Liver (tissue), 9 donors: ENCODE results near the gene ZNF165. TPM values are rescaled to one million over a fixed set of nuclear protein-coding genes. Genes with fewer than 3 reads are reported as not detected.

Experiments used
- DNase-seq: peaks from one replicate; pipeline ENCODE4 v3.0.0-alpha.2; 2017; ENCODE audit warnings: low spot score
- H3K27ac ChIP-seq, 2 donors: one replicate each; pipeline ENCODE4 v1.7.0; 2013; ENCODE audit warnings: inconsistent platforms in 2 of 2, low read length in 2 of 2, control low read depth in 1 of 2, low read depth in 1 of 2, mild to moderate bottlenecking in 1 of 2
- H3K27me3 ChIP-seq, 4 donors: one replicate each; pipeline versions ENCODE4 v1.6.1 to v1.7.0; 2013; ENCODE audit warnings: low read length in 3 of 4, inconsistent platforms in 1 of 4, mild to moderate bottlenecking in 1 of 4, moderate library complexity in 1 of 4; ENCODE audit not compliant: control insufficient read depth in 4 of 4, insufficient read depth in 4 of 4
- H3K36me3 ChIP-seq, 4 donors: one replicate each; pipeline versions ENCODE4 v1.6.1 to v1.7.0; 2013; ENCODE audit warnings: low read length in 3 of 4, mild to moderate bottlenecking in 3 of 4, low read depth in 1 of 4, moderate library complexity in 1 of 4; ENCODE audit not compliant: control insufficient read depth in 4 of 4, insufficient read depth in 3 of 4
- H3K4me1 ChIP-seq, 4 donors: one replicate each; pipeline versions ENCODE4 v1.6.1 to v1.7.0; 2013; ENCODE audit warnings: low read length in 3 of 4, mild to moderate bottlenecking in 3 of 4, moderate library complexity in 1 of 4; ENCODE audit not compliant: control insufficient read depth in 4 of 4, insufficient read depth in 4 of 4
- H3K4me3 ChIP-seq, 3 donors: one replicate each; pipeline versions ENCODE4 v1.6.1 to v1.7.0; 2013; ENCODE audit warnings: low read length in 3 of 3, control low read depth in 1 of 3, low read depth in 1 of 3, mild to moderate bottlenecking in 1 of 3
- H3K9ac ChIP-seq, 2 donors: one replicate each; pipeline ENCODE4 v1.7.0; 2013; ENCODE audit warnings: low read length in 2 of 2, mild to moderate bottlenecking in 2 of 2, moderate library complexity in 2 of 2, control low read depth in 1 of 2, low read depth in 1 of 2
- H3K9me3 ChIP-seq, 4 donors: one replicate each; pipeline versions ENCODE4 v1.6.1 to v1.7.0; 2013; ENCODE audit warnings: low read length in 3 of 4; ENCODE audit not compliant: control insufficient read depth in 4 of 4
- FOXA1 ChIP-seq: IDR thresholded peaks from 2 replicates; pipeline ENCODE4 v1.6.1; 2016; ENCODE audit warnings: antibody characterized with exemption
- GABPA ChIP-seq, 2 donors: IDR thresholded peaks in 1 of 2; conservative IDR thresholded peaks in 1 of 2; 2 replicates each; pipeline ENCODE4 v1.6.1; 2016; ENCODE audit warnings: antibody characterized with exemption in 2 of 2, mild to moderate bottlenecking in 1 of 2, moderate library complexity in 1 of 2
- HNF4G ChIP-seq: IDR thresholded peaks from 2 replicates; pipeline ENCODE4 v1.6.1; 2016; ENCODE audit warnings: antibody characterized with exemption
- NR2F2 ChIP-seq: IDR thresholded peaks from 2 replicates; pipeline ENCODE4 v1.6.1; 2016; ENCODE audit warnings: antibody characterized with exemption
- RAD21 ChIP-seq, 2 donors: IDR thresholded peaks; 2 replicates each; pipeline ENCODE4 v1.6.1; 2016; ENCODE audit warnings: antibody characterized with exemption in 2 of 2, mild to moderate bottlenecking in 2 of 2
- RXRA ChIP-seq, 2 donors: IDR thresholded peaks; 2 replicates each; pipeline ENCODE4 v1.6.1; 2017 to 2018; ENCODE audit warnings: antibody characterized with exemption in 2 of 2, mild to moderate bottlenecking in 1 of 2
- SP1 ChIP-seq: IDR thresholded peaks from 2 replicates; pipeline ENCODE4 v1.6.1; 2018; ENCODE audit warnings: antibody characterized with exemption, mild to moderate bottlenecking
- TAF1 ChIP-seq: conservative IDR thresholded peaks from 2 replicates; pipeline ENCODE4 v1.6.1; 2016; ENCODE audit warnings: antibody characterized with exemption, mild to moderate bottlenecking
- WGBS: extraction: QIAGEN DNeasy Blood & Tissue Kit; methylation state at CpG from one replicate; pipeline ENCODE4 v1.1.7; 2013; 5-methylcytosine and 5-hydroxymethylcytosine counted together
- polyA plus RNA-seq, 2 donors: library from polyadenylated mRNA; stranded (reverse) in 1 of 2; unstranded in 1 of 2; fragments of 200-250 nt in 1 of 2; fragments of >200 nt in 1 of 2; fragmentation: Nextera tagmentation in 1 of 2; extraction: Ambion mirVana in 1 of 2; gene quantifications; one replicate each; pipeline versions ENCODE4 v1.2.1 to v1.2.3, GENCODE V29; 2013 to 2015
- total RNA-seq, 2 donors: library from RNA; depleted of rRNA; stranded (reverse); fragments of >200 nt; gene quantifications; one replicate each; pipeline ENCODE4 v1.2.3, GENCODE V29; 2014
- TF ChIP-seq, protein P1 (sequence below): IDR thresholded peaks from 2 replicates; pipeline ENCODE4 v1.6.1; 2016; ENCODE audit warnings: antibody characterized with exemption, mild to moderate bottlenecking
- TF ChIP-seq, protein P2 (sequence below): IDR thresholded peaks from 2 replicates; pipeline ENCODE4 v1.6.1; 2016; ENCODE audit warnings: antibody characterized with exemption
- TF ChIP-seq, protein P3 (sequence below): fragments of 150-350 bp; IDR thresholded peaks from 2 replicates; pipeline ENCODE4 v1.5.1; 2017; ENCODE audit warnings: improper control_type of control experiment, low read depth, low read length; ENCODE audit not compliant: missing input control
- TF ChIP-seq, protein P4 (sequence below): IDR thresholded peaks from 2 replicates; pipeline ENCODE4 v1.6.1; 2016; ENCODE audit warnings: antibody characterized with exemption
- donor health status: healthy.
- donor health status: healthy.
- donor health status: healthy.
- donor health status: healthy.
- donor health status: healthy.

ZNF165 gene
- total and polyA plus RNA-seq, 4 donors, result 0.51 to 1.3 (median 0.58) TPM

DNA sequence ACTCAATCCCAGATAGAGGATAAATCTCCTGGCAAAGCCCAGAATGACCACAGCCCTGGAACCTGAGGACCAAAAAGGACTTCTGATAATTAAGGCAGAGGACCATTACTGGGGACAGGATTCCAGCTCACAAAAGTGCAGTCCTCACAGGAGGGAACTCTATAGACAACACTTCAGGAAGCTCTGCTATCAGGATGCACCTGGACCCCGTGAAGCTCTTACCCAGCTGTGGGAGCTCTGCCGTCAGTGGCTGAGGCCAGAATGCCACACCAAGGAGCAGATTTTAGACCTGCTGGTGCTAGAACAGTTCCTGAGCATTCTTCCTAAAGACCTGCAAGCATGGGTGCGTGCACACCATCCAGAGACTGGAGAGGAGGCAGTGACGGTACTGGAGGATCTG is 45.0 kb downstream of the ZNF165 start (continued):
- TF ChIP-seq, protein P1, sequence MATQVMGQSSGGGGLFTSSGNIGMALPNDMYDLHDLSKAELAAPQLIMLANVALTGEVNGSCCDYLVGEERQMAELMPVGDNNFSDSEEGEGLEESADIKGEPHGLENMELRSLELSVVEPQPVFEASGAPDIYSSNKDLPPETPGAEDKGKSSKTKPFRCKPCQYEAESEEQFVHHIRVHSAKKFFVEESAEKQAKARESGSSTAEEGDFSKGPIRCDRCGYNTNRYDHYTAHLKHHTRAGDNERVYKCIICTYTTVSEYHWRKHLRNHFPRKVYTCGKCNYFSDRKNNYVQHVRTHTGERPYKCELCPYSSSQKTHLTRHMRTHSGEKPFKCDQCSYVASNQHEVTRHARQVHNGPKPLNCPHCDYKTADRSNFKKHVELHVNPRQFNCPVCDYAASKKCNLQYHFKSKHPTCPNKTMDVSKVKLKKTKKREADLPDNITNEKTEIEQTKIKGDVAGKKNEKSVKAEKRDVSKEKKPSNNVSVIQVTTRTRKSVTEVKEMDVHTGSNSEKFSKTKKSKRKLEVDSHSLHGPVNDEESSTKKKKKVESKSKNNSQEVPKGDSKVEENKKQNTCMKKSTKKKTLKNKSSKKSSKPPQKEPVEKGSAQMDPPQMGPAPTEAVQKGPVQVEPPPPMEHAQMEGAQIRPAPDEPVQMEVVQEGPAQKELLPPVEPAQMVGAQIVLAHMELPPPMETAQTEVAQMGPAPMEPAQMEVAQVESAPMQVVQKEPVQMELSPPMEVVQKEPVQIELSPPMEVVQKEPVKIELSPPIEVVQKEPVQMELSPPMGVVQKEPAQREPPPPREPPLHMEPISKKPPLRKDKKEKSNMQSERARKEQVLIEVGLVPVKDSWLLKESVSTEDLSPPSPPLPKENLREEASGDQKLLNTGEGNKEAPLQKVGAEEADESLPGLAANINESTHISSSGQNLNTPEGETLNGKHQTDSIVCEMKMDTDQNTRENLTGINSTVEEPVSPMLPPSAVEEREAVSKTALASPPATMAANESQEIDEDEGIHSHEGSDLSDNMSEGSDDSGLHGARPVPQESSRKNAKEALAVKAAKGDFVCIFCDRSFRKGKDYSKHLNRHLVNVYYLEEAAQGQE, result no peak
- TF ChIP-seq, protein P2, sequence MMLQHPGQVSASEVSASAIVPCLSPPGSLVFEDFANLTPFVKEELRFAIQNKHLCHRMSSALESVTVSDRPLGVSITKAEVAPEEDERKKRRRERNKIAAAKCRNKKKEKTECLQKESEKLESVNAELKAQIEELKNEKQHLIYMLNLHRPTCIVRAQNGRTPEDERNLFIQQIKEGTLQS, result no peak
- TF ChIP-seq SP1 (no peak), FOXA1 (no peak)

DNA sequence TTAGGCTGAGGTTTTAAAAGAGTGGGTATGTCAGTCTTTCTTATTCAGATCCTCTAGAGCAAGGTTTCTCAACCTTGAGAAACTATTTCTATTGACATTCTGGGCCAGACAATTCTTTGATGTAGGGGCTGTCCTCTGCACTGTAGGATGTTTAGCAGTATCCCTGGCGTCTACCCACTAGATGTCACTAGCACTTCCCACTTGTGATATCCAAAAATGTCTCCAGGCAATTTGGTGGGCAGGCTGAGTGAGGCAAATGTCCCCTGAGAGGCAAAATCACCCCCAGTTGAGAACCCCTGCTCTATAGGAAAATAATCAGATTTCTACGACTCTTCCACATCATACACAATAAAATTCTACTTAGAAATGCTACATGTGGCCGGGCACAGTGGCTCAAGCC is 53.6 kb downstream of the ZNF165 start:
- no peaks in the 10 kb centered on the region for H3K9me3 ChIP-seq
- DNase-seq, result no peak
- TF ChIP-seq FOXA1 (no peak), TAF1 (no peak), GABPA (IDR thresholded peaks at IDR 0.05 in 1 of 2, conservative IDR thresholded peaks at IDR 0.05 in 1 of 2) (no peak), NR2F2 (no peak), HNF4G (no peak), RAD21 (IDR thresholded peaks at IDR 0.05) (peak; percentile 68 to 71)
- TF ChIP-seq, protein P3, sequence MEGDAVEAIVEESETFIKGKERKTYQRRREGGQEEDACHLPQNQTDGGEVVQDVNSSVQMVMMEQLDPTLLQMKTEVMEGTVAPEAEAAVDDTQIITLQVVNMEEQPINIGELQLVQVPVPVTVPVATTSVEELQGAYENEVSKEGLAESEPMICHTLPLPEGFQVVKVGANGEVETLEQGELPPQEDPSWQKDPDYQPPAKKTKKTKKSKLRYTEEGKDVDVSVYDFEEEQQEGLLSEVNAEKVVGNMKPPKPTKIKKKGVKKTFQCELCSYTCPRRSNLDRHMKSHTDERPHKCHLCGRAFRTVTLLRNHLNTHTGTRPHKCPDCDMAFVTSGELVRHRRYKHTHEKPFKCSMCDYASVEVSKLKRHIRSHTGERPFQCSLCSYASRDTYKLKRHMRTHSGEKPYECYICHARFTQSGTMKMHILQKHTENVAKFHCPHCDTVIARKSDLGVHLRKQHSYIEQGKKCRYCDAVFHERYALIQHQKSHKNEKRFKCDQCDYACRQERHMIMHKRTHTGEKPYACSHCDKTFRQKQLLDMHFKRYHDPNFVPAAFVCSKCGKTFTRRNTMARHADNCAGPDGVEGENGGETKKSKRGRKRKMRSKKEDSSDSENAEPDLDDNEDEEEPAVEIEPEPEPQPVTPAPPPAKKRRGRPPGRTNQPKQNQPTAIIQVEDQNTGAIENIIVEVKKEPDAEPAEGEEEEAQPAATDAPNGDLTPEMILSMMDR, result peak; percentile 18
- TF ChIP-seq, protein P4, sequence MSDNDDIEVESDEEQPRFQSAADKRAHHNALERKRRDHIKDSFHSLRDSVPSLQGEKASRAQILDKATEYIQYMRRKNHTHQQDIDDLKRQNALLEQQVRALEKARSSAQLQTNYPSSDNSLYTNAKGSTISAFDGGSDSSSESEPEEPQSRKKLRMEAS, result no peak
- H3K4me3 ChIP-seq, result no peak overlapping the region
- H3K27ac ChIP-seq, result no peak overlapping the region
- H3K27me3 ChIP-seq, result no peaks in the 10 kb centered on the region
- peaks cover 0 to 8% (median 2%) of the 10 kb centered on the region in 4 donors for H3K36me3 ChIP-seq
- 61% methylated on average over 3 of the region's 3 CpGs for WGBS
- no peak overlapping the region for H3K9ac ChIP-seq
- peaks cover 0 to 27% (median 14%) of the 10 kb centered on the region in 4 donors for H3K4me1 ChIP-seq

DNA sequence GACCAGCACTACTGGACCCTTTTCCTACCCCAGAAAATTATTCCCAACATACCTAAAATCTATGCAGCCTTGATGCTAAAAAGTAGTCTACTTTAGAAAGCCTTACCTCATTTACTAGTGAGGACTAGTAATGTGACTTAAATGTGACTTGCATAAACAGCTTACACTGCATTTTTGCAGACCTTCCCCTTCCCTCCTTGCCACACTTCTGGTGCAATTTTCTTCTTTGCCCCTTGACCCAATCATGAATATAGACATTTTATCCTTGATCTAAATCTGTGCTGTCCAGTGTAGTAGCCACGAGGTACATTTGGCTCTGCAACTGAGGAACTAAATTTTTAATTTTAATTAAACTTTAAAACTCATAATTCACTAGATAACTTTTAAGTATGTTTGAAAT is 54.3 kb downstream of the ZNF165 start:
- WGBS, result 60% methylated on average over 1 of the region's 1 CpG
- Histone ChIP-seq H3K27me3 (no peaks in the 10 kb centered on the region), H3K4me3 (no peak overlapping the region), H3K4me1 (peaks cover 0 to 27% (median 14%) of the 10 kb centered on the region in 4 donors), H3K9ac (no peak overlapping the region), H3K36me3 (peaks cover 0 to 2% (median under 1%) of the 10 kb centered on the region in 4 donors), H3K9me3 (no peaks in the 10 kb centered on the region), H3K27ac (no peak overlapping the region)
- DNase-seq, result no peak
- TF ChIP-seq TAF1, result no peak
- TF ChIP-seq NR2F2, result no peak
- TF ChIP-seq RXRA (IDR thresholded peaks at IDR 0.05), result no peak
